Neuron (in vitro differentiated cells): ENCODE results near the gene ZDHHC14.
"Not testable (repeated sequence)": the region's sequence is repeated elsewhere in the genome, so short reads cannot be mapped to it uniquely, and the experiment has no call there.

Source experiments
- H2AFZ ChIP-seq: one replicate; pipeline ENCODE4 v1.6.1; 2013; ENCODE audit warnings: low read depth, mild to moderate bottlenecking, inconsistent platforms, low read length, moderate library complexity
- H3K27me3 ChIP-seq: one replicate; pipeline ENCODE4 v1.6.1; 2013; ENCODE audit warnings: low read length; ENCODE audit not compliant: insufficient read depth
- H3K36me3 ChIP-seq: one replicate; pipeline ENCODE4 v1.6.1; 2013; ENCODE audit warnings: low read length; ENCODE audit not compliant: insufficient read depth
- H3K4me1 ChIP-seq: one replicate; pipeline ENCODE4 v1.6.1; 2013; ENCODE audit warnings: low read length; ENCODE audit not compliant: insufficient read depth
- H3K4me3 ChIP-seq: 2 replicates; pipeline ENCODE4 v1.5.1; 2013; ENCODE audit warnings: mild to moderate bottlenecking, low read length, moderate library complexity
- H3K9me3 ChIP-seq: one replicate; pipeline ENCODE4 v1.6.1; 2013; ENCODE audit warnings: low read length

The ZDHHC14 gene

DNA sequence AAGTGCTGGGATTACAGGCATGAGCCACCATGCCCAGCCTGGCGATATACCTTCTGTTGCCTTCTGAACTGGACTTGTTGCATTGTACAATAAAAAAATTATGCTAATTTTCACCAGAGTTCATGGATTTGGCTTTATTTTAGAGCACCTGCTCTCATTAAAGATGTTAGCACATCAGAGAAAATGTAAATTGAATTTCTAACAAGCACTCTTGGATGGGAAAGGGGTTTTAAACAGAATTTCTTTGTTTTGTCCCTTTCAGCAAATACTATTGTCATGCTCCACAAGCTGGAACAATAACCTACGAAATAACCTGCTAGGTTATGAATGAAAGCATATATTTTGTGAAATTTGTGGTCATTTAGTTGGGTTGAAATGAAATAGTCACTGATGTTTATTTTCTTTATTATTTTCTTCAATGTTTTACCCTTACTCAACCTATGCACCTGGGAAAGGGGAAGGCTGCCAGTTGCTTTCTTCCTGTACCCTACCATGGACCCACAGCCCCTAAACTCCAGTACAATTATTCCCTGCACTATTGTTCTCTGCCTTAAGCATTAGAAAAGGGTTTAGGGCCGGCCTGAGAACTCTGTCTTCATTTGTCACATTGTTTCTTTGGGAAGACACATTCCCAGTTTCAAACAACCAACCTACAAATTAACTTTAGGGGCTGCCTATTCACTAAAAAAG lies 22.2 kb downstream of the ZDHHC14 start:
- Histone ChIP-seq H3K27me3 (no peaks in the 10 kb centered on the region), H3K36me3 (no peaks in the 10 kb centered on the region), H3K4me1 (no peaks in the 10 kb centered on the region), H2AFZ (no peak overlapping the region), H3K4me3 (no peak overlapping the region), H3K9me3 (no peaks in the 10 kb centered on the region)

DNA sequence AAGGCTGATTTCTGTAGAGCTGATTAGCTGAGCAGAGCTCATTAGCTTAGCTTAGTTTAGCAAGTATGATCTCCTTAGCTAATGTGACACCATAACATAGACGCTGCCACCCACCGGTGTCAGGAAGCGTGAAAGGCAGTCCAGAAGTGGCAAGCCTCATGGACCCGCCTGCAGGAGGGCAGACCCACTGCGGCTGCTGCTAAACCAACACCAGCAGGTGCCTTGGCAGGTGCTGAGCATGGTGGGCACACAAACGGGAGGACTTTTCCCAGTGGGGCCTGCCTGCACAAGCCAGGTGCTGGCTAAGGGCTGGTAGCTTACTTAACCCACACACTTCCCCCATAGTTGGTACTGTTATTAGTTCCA lies 22.7 kb downstream of the ZDHHC14 start:
- Histone ChIP-seq H3K36me3 (no peaks in the 10 kb centered on the region), H2AFZ (no peak overlapping the region), H3K27me3 (no peaks in the 10 kb centered on the region), H3K9me3 (no peaks in the 10 kb centered on the region), H3K4me3 (no peak overlapping the region), H3K4me1 (no peaks in the 10 kb centered on the region)

DNA sequence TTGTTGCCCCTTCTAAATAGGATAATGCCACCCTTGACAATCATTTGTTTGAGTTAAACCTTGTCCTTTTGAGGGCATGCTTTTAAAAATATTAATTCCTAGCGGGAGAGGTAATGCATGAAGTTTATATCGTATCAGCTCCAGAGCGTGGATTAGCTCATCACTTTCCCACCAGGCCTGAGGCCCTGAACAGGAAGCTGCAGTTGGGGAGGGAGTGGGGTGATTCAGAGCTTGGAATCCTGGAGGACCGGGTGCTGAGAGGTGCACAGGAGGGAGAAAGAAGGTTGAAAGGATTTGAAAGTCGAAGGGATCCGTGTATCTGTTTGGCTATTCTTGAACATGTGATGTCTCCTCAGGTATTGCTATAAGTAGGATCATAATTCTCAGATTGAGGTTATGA lies 25.0 kb downstream of the ZDHHC14 start:
- H3K36me3 ChIP-seq = no peaks in the 10 kb centered on the region
- H3K4me1 ChIP-seq = no peaks in the 10 kb centered on the region
- H3K4me3 ChIP-seq = no peak overlapping the region
- no peaks in the 10 kb centered on the region for H3K9me3 ChIP-seq
- no peaks in the 10 kb centered on the region for H3K27me3 ChIP-seq
- H2AFZ ChIP-seq = no peak overlapping the region

DNA sequence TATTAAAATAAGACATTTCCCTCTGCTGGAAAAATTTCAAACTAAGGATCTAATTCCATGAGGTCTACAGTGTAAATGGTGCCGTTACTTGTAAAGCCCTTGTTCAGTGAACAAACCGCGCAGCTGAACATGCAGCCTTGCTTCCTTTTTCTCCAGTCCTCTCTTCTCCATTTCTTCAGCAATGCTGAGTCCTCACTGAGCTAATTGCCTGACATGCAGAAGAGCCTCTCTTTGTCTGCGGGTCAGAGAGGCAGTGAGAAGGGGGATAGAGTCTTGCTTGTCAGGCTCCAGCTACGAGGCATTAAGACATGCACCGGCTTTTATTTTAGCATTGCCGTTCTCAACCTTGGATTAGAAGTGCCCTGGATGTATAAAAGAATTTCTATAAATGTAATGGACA lies 25.7 kb downstream of the ZDHHC14 start:
- Histone ChIP-seq H3K4me3 (no peak overlapping the region), H3K27me3 (no peaks in the 10 kb centered on the region), H2AFZ (no peak overlapping the region), H3K9me3 (no peaks in the 10 kb centered on the region), H3K36me3 (no peaks in the 10 kb centered on the region), H3K4me1 (no peaks in the 10 kb centered on the region)

DNA sequence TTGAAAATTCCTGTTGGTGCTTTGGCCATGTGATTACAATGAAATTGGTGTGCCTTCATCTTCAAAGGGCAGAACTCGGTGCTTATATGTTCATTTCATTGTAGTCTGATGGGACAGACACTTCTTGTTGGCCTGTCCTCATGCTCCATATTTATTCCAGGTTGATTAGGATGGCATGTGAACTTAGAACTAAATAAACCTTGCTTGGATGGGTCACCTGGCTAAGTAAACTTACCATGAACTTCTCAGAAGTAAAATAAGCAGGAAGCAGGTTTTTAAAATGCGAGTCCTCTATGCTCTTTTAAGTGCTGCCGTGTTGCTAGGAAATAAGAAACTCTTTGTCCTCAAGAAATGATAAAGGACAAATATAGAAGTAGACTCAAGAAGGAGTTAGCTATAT lies 26.7 kb downstream of the ZDHHC14 start:
- H2AFZ ChIP-seq = no peak overlapping the region
- no peaks in the 10 kb centered on the region for H3K4me1 ChIP-seq
- no peaks in the 10 kb centered on the region for H3K9me3 ChIP-seq
- no peak overlapping the region for H3K4me3 ChIP-seq
- H3K36me3 ChIP-seq = no peaks in the 10 kb centered on the region
- H3K27me3 ChIP-seq = no peaks in the 10 kb centered on the region

DNA sequence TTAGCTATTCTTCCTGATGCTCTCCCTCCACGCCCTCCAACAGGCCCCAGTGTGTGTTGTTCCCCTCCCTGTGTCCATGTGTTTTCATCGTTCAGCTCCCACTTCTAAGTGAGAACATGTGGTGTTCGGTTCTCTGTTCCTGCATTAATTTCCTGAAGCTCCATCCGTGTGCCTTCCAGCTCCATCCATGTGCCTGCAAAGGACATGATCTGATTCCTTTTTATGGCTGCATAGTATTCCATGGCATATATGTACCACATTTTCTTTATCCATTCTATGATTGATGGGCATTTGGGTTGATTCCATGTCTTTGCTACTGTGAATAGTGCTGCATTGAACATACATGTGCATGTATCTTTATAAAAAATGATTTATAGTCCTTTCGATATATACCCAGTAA lies 27.4 kb downstream of the ZDHHC14 start:
- not testable (repeated sequence) for H2AFZ ChIP-seq, H3K27me3 ChIP-seq, H3K9me3 ChIP-seq, H3K36me3 ChIP-seq, H3K4me3 ChIP-seq, H3K4me1 ChIP-seq

DNA sequence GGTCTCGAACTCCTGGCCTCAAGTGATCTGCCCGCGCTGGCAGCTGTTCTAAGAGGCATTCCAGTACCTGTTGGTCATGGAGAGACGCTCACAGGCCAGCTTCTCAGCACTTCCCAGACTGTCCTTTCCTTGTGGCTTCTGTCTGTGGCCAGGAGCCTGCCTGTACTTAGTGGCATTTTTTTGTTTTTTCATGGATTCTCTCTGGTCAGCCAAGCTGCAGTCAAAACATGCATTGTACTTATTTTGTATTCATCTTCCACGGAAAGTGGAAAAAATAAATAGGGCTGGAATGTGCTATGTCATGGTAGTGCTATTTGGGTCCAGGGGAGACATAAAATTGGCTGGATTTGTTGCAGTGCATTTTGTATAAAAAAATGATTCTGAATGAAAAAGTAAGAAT lies 29.1 kb downstream of the ZDHHC14 start:
- H3K4me1 ChIP-seq = no peaks in the 10 kb centered on the region
- no peaks in the 10 kb centered on the region for H3K9me3 ChIP-seq
- no peaks in the 10 kb centered on the region for H3K36me3 ChIP-seq
- no peak overlapping the region for H2AFZ ChIP-seq
- H3K27me3 ChIP-seq = no peaks in the 10 kb centered on the region
- H3K4me3 ChIP-seq = no peak overlapping the region

DNA sequence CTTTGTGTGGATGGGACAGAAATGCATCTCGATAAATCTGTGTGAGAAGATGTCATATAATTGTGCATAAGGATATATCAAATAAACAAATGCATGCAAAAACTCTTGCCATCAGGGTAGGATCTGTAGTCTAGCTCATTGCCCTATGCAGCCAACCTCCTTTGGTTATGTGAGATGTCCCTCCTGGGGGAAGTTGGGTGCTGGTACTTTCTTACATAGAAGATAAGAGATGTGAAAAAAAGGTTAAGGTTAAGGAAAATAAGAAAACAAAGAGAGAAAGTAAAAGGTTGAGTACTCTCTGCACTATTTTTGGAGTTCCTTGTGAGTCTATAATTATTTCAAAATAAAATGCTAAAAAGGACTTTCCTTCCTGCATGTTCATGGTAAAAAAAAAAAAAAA lies 30.4 kb downstream of the ZDHHC14 start:
- Histone ChIP-seq H3K4me3 (no peak overlapping the region), H2AFZ (no peak overlapping the region), H3K27me3 (no peaks in the 10 kb centered on the region), H3K9me3 (no peaks in the 10 kb centered on the region), H3K4me1 (no peaks in the 10 kb centered on the region), H3K36me3 (no peaks in the 10 kb centered on the region)

DNA sequence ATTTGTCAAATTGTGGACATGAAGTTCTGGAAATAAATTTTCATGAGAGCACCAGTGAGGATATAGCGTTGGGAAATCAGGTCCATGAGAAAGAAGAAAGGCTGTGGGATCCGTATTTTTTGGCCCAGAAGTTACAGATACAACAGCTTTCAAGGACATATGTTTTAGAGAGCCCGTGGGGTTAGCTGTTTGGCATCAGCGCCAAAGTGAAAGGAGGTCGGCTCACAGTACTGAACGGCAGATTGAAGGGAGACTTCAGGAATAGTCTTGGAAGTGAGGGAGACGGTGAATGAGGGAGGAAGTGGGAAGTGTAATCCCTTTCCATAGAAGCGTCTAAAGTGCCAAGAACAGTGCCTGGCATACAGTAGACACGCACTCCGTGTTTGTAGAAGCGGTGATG lies 31.8 kb downstream of the ZDHHC14 start:
- no peaks in the 10 kb centered on the region for H3K27me3 ChIP-seq
- H3K36me3 ChIP-seq = no peaks in the 10 kb centered on the region
- no peaks in the 10 kb centered on the region for H3K9me3 ChIP-seq
- H3K4me3 ChIP-seq = no peak overlapping the region
- no peaks in the 10 kb centered on the region for H3K4me1 ChIP-seq
- no peak overlapping the region for H2AFZ ChIP-seq

DNA sequence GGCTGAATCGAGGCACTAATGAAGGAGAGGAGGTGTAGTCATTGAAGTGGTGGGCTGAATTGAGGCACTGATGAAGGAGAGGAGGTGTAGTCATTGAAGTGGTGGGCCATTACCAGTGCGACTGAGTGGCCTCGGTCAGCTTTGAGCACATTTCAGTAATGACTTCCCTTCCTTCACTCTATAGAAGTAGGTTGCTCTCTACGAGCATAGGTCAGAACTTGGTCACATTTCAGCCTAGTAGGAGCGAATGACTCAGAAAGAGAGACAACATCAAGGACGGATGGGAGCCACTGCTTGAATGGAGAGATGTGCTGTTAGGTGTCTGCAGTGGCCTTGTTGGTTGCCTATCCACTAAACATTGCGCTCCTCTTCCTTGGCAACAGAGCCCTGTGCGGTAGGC lies 39.5 kb downstream of the ZDHHC14 start:
- H3K4me3 ChIP-seq = no peak overlapping the region
- H3K36me3 ChIP-seq = no peaks in the 10 kb centered on the region
- H3K9me3 ChIP-seq = no peaks in the 10 kb centered on the region
- H2AFZ ChIP-seq = no peak overlapping the region
- H3K4me1 ChIP-seq = peaks cover 3% of the 10 kb centered on the region
- no peaks in the 10 kb centered on the region for H3K27me3 ChIP-seq

DNA sequence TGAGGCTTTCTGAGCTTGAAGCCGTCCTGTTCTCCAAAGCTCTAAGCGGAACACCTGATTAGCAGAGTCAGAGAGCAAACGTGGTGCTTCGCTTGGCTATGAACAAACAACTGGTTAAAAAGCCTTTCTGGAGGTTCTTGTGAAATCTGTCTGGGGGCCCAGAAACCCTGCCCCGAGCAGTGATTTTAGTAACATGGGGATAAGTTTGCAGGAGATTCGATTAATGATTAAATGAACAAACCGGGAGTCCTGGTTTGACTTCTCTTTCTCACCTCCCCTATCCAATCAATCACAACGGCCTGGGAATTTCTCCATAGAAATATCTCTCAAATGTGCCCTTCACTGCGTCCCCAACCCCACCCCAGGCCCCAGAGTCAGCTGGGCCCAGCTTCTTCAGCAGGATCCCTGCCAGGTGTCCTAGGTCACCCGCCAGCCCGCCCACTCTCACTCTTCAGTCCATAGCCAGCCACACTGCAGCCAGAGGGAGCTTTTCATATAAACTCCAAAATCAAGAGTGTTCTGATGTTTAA lies 43.6 kb downstream of the ZDHHC14 start:
- H3K4me3 ChIP-seq = no peak overlapping the region
- no peaks in the 10 kb centered on the region for H3K9me3 ChIP-seq
- no peaks in the 10 kb centered on the region for H3K36me3 ChIP-seq
- H3K27me3 ChIP-seq = no peaks in the 10 kb centered on the region
- peaks cover 3% of the 10 kb centered on the region for H3K4me1 ChIP-seq
- no peak overlapping the region for H2AFZ ChIP-seq

DNA sequence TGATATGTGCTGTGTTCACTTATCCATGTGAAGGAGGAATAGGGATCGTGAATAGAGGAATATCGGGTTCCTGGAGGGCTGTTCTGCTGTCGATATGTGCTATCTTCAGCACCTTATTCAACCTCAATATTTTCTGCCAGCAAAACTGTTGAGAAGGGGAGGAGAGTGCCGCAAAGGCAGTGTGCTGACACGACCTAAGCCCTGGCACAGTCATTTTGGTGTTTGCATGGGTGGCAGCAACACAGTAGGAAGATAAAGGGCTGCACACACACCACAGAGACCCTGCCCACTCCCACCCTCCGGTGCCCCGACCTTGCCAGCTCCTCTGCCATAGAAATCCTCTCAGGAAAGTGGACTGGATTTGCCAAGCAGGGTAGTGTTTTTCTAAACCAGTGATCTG lies 47.0 kb downstream of the ZDHHC14 start:
- H2AFZ ChIP-seq = no peak overlapping the region
- H3K27me3 ChIP-seq = no peaks in the 10 kb centered on the region
- no peaks in the 10 kb centered on the region for H3K36me3 ChIP-seq
- peaks cover 3% of the 10 kb centered on the region for H3K4me1 ChIP-seq
- H3K4me3 ChIP-seq = no peak overlapping the region
- no peaks in the 10 kb centered on the region for H3K9me3 ChIP-seq

DNA sequence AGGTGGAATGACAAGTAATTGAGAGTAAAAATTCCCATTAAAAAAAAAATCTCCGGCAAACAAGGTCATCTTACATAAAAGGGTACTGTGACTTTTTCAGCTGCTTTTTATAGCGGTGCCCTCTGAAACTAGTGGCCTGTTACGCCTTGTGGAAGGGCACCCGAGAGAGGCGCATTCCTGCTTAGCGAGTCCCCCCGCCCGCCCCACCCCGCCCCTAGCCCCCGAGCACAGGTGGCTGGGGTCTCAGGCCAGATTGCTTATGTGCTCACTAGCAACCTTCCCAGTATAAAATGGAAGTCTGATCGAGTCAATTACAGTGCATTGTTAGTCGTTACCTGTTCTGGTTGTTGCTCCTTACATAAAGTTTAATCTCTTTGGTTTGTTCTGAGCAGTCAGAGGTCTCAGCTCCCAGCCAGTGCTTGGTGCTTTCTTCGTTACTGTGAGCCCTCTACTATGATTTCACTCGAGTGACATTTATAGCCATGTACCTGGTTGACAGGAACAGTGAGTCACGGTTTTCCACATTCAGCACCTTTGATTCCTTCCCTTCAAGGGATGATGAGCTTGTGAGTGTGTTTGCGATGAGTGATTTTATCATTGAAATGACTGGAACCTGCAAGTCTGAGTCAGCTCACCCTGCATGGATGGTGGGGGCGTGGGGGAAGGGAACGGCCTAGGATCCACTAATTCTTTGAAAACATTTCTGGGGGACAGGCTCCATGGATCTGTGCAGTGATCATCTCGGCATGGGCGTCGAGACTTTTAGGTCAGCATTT lies 47.6 kb downstream of the ZDHHC14 start:
- H3K9me3 ChIP-seq = no peaks in the 10 kb centered on the region
- peaks cover 3% of the 10 kb centered on the region for H3K4me1 ChIP-seq
- no peak overlapping the region for H3K4me3 ChIP-seq
- no peaks in the 10 kb centered on the region for H3K36me3 ChIP-seq
- H2AFZ ChIP-seq = no peak overlapping the region
- no peaks in the 10 kb centered on the region for H3K27me3 ChIP-seq
